Stimulated activated naive B cell treated with anti-CD40 and anti-IgM and Interleukin-4, amounts not matched to agents 10 μg/mL and 1 μg/mL and 100 μg/mL, for 72 hours (primary cell): Measurements from ENCODE around the gene VILL.

ENCODE experiments used
- ATAC-seq, 2 donors: fragments of 150-1000 bp; cut with Tn5 transposase; replicated peaks; 2 replicates each; pipeline ENCODE4 v1.10.0; 2021; ENCODE audit warnings: moderate library complexity in 1 of 2
- DNase-seq: peaks from one replicate; pipeline ENCODE4 v3.0.0; 2021
- H3K27ac Mint-ChIP-seq: one replicate; pipeline ENCODE4 v1.8.0; 2022; ENCODE audit warnings: mild to moderate bottlenecking, mixed read lengths
- H3K27me3 Mint-ChIP-seq, 2 donors: one replicate each; pipeline ENCODE4 v1.8.0; 2022; ENCODE audit warnings: mixed read lengths in 2 of 2
- H3K36me3 Mint-ChIP-seq, 2 donors: one replicate each; pipeline ENCODE4 v1.8.0; 2022; ENCODE audit warnings: mixed read lengths in 2 of 2, mild to moderate bottlenecking in 1 of 2
- H3K4me1 Mint-ChIP-seq, 2 donors: one replicate each; pipeline ENCODE4 v1.8.0; 2022; ENCODE audit warnings: mixed read lengths in 2 of 2, mild to moderate bottlenecking in 1 of 2
- H3K4me3 Mint-ChIP-seq, 2 donors: one replicate each; pipeline ENCODE4 v1.8.0; 2022; ENCODE audit warnings: mild to moderate bottlenecking in 2 of 2, mixed read lengths in 2 of 2, moderate library complexity in 1 of 2
- H3K9me3 Mint-ChIP-seq, 2 donors: one replicate each; pipeline ENCODE4 v1.8.0; 2022; ENCODE audit warnings: mixed read lengths in 2 of 2, mild to moderate bottlenecking in 1 of 2

Gene VILL

GRCh38 chr3:37990527-37990926, at the start of gene VILL:
Gene VILL (plus strand): TSS chr3:37990786. CDS start chr3:37993673, 2,887 bp downstream.
- Mint-ChIP-seq H3K27ac (peak within 1 kb of the TSS; percentile 47), H3K4me3 (no peak within 1 kb of the TSS), H3K36me3 (peaks cover under 1 to 2% of the 10 kb centered on the region in 2 donors), H3K4me1 (peaks cover 14 to 23% of the 10 kb centered on the region in 2 donors), H3K27me3 (no peaks in the 10 kb centered on the region), H3K9me3 (no peaks in the 10 kb centered on the region)
- DNase-seq (no peak), ATAC-seq (no peak)

- no peaks in the 10 kb centered on the region for H3K9me3 Mint-ChIP-seq
- peaks cover 0 to 4% of the 10 kb centered on the region in 2 donors for H3K27me3 Mint-ChIP-seq
- H3K36me3 Mint-ChIP-seq = no peaks in the 10 kb centered on the region
- DNase-seq = no peak
- H3K4me1 Mint-ChIP-seq = no peaks in the 10 kb centered on the region
- no peak for ATAC-seq
- H3K27ac Mint-ChIP-seq = no peak overlapping the region
- H3K4me3 Mint-ChIP-seq = no peak overlapping the region
Measured at GRCh38 chr3:37941608-37942508, 48.7 kb upstream of the VILL start.

- H3K9me3 Mint-ChIP-seq = no peaks in the 10 kb centered on the region
- H3K4me3 Mint-ChIP-seq = no peak overlapping the region
- no peak overlapping the region for H3K27ac Mint-ChIP-seq
- no peak for ATAC-seq
- H3K36me3 Mint-ChIP-seq = no peaks in the 10 kb centered on the region
- H3K27me3 Mint-ChIP-seq = peaks cover 0 to 4% of the 10 kb centered on the region in 2 donors
- H3K4me1 Mint-ChIP-seq = no peaks in the 10 kb centered on the region
- no peak for DNase-seq
Measured at GRCh38 chr3:37942646-37943045, 47.9 kb upstream of the VILL start.

GRCh38 chr3:37943126-37943525, 47.5 kb upstream of the VILL start:
- DNase-seq (no peak), ATAC-seq (no peak)
- Mint-ChIP-seq H3K27me3 (peaks cover 0 to 4% of the 10 kb centered on the region in 2 donors), H3K9me3 (no peaks in the 10 kb centered on the region), H3K4me1 (no peaks in the 10 kb centered on the region), H3K36me3 (no peaks in the 10 kb centered on the region), H3K27ac (no peak overlapping the region), H3K4me3 (no peak overlapping the region)

GRCh38 chr3:37943631-37944314, 46.8 kb upstream of the VILL start:
- no peak overlapping the region for H3K4me3 Mint-ChIP-seq
- DNase-seq = no peak
- H3K4me1 Mint-ChIP-seq = no peaks in the 10 kb centered on the region

GRCh38 chr3:37944391-37944842, 46.2 kb upstream of the VILL start:
- Mint-ChIP-seq H3K27ac (no peak overlapping the region), H3K27me3 (peaks cover 0 to 4% of the 10 kb centered on the region in 2 donors), H3K4me3 (no peak overlapping the region), H3K36me3 (no peaks in the 10 kb centered on the region), H3K4me1 (no peaks in the 10 kb centered on the region), H3K9me3 (no peaks in the 10 kb centered on the region)
- ATAC-seq (no peak), DNase-seq (no peak)

More at GRCh38 chr3:37943631-37944314, 46.8 kb upstream of the VILL start:
- H3K36me3 Mint-ChIP-seq = no peaks in the 10 kb centered on the region
- ATAC-seq = no peak
- H3K9me3 Mint-ChIP-seq = no peaks in the 10 kb centered on the region
- H3K27ac Mint-ChIP-seq = no peak overlapping the region
- peaks cover 0 to 4% of the 10 kb centered on the region in 2 donors for H3K27me3 Mint-ChIP-seq

GRCh38 chr3:37945156-37945806, 45.3 kb upstream of the VILL start:
- peaks cover 0 to 4% of the 10 kb centered on the region in 2 donors for H3K27me3 Mint-ChIP-seq
- H3K4me1 Mint-ChIP-seq = no peaks in the 10 kb centered on the region
- DNase-seq (no peak), ATAC-seq (no peak)
- H3K9me3 Mint-ChIP-seq = no peaks in the 10 kb centered on the region
- H3K36me3 Mint-ChIP-seq = no peaks in the 10 kb centered on the region
- no peak overlapping the region for H3K27ac Mint-ChIP-seq
- no peak overlapping the region for H3K4me3 Mint-ChIP-seq

- H3K27me3 Mint-ChIP-seq = peaks cover 0 to 4% of the 10 kb centered on the region in 2 donors
- no peak overlapping the region for H3K4me3 Mint-ChIP-seq
- no peak for ATAC-seq
- H3K9me3 Mint-ChIP-seq = no peaks in the 10 kb centered on the region
- no peaks in the 10 kb centered on the region for H3K36me3 Mint-ChIP-seq
- DNase-seq = no peak
- no peak overlapping the region for H3K27ac Mint-ChIP-seq
- H3K4me1 Mint-ChIP-seq = no peaks in the 10 kb centered on the region
Measured at GRCh38 chr3:37945807-37946530, 44.6 kb upstream of the VILL start.

GRCh38 chr3:37946531-37946889, 44.1 kb upstream of the VILL start:
- Mint-ChIP-seq H3K4me3 (no peak overlapping the region), H3K27me3 (peaks cover 0 to 4% of the 10 kb centered on the region in 2 donors), H3K4me1 (no peaks in the 10 kb centered on the region), H3K36me3 (no peaks in the 10 kb centered on the region), H3K27ac (no peak overlapping the region), H3K9me3 (no peaks in the 10 kb centered on the region)
- ATAC-seq (peak in 1 of 2 donors; percentile 22), DNase-seq (no peak)

GRCh38 chr3:37949866-37950265, 40.7 kb upstream of the VILL start:
- Mint-ChIP-seq H3K27me3 (no peaks in the 10 kb centered on the region), H3K4me3 (no peak overlapping the region), H3K27ac (no peak overlapping the region), H3K4me1 (no peaks in the 10 kb centered on the region), H3K36me3 (no peaks in the 10 kb centered on the region), H3K9me3 (peaks cover 0 to 4% of the 10 kb centered on the region in 2 donors)
- DNase-seq (no peak), ATAC-seq (no peak)

GRCh38 chr3:37952564-37952963, 38.0 kb upstream of the VILL start:
- Mint-ChIP-seq H3K4me1 (peaks cover 9 to 19% of the 10 kb centered on the region in 2 donors), H3K4me3 (no peak overlapping the region), H3K27me3 (no peaks in the 10 kb centered on the region), H3K9me3 (peaks cover 0 to 4% of the 10 kb centered on the region in 2 donors), H3K36me3 (no peaks in the 10 kb centered on the region), H3K27ac (no peak overlapping the region)
- ATAC-seq (no peak), DNase-seq (no peak)

- Mint-ChIP-seq H3K9me3 (peaks cover 0 to 4% of the 10 kb centered on the region in 2 donors), H3K4me3 (no peak overlapping the region), H3K36me3 (no peaks in the 10 kb centered on the region), H3K4me1 (peaks cover 11 to 22% of the 10 kb centered on the region in 2 donors), H3K27me3 (no peaks in the 10 kb centered on the region), H3K27ac (no peak overlapping the region)
- no peak for ATAC-seq
- no peak for DNase-seq
Measured at GRCh38 chr3:37953226-37953625, 37.4 kb upstream of the VILL start.

- Mint-ChIP-seq H3K4me1 (peaks cover 11 to 22% of the 10 kb centered on the region in 2 donors), H3K27me3 (no peaks in the 10 kb centered on the region), H3K4me3 (no peak overlapping the region), H3K36me3 (no peaks in the 10 kb centered on the region), H3K9me3 (peaks cover 0 to 4% of the 10 kb centered on the region in 2 donors), H3K27ac (no peak overlapping the region)
- DNase-seq (no peak), ATAC-seq (no peak)
Measured at GRCh38 chr3:37953707-37954394, 36.7 kb upstream of the VILL start.
